ENCODE data around the gene RUBCN.
"Not testable (repeated sequence)": the region's sequence is repeated elsewhere in the genome, so short reads cannot be mapped to it uniquely, and the experiment has no call there.

GRCh38 chr3:197665142-197665491 is 71.6 kb downstream of the RUBCN start:
- not testable (repeated sequence) for TF ChIP-seq ZNF384 (IDR thresholded peaks at IDR 0.05); TARDBP (IDR thresholded peaks at IDR 0.05); BHLHE40 (IDR thresholded peaks at IDR 0.05; ENCODE audit: borderline replicate concordance); L3MBTL2 (conservative IDR thresholded peaks at IDR 0.05)
